Stomach (tissue), 4 donors: ENCODE results near the gene PNPLA4.

ENCODE experiments used
- CTCF ChIP-seq, 7 experiments: fragments of 450-650 bp in 4 of 7; fragments of 200-600 bp in 3 of 7; sonication (generic) in 3 of 7; IDR thresholded peaks; one replicate each; pipeline ENCODE4 v1.5.1; 2016 to 2019; ENCODE audit warnings: antibody characterized with exemption in 7 of 7, control low read depth in 2 of 7, mild to moderate bottlenecking in 1 of 7
- POLR2AphosphoS5 ChIP-seq, 3 donors: sonication (generic); formaldehyde crosslinking; IDR thresholded peaks; one replicate each; pipeline ENCODE4 v1.6.1; 2016; ENCODE audit warnings: antibody characterized with exemption in 3 of 3

- no peak for TF ChIP-seq CTCF (IDR thresholded peaks at IDR 0.05)
- TF ChIP-seq POLR2AphosphoS5 (IDR thresholded peaks at IDR 0.05): no peak
These were observed 26.2 kb upstream of the PNPLA4 start for GRCh38 chrX:7953446-7953845.
